PFSK-1 (cell line): ENCODE measurements around the gene MYH14.

Experiments
- FOXP2 ChIP-seq: optimal IDR thresholded peaks from 2 replicates; pipeline ENCODE3; 2011; ENCODE audit warnings: borderline replicate concordance, control low read depth, inconsistent platforms; ENCODE audit not compliant: insufficient read depth; ENCODE audit errors: extremely low read length, extremely low read depth
- POLR2AphosphoS5 ChIP-seq: IDR thresholded peaks from 2 replicates; pipeline ENCODE4 v1.6.1; 2012; ENCODE audit warnings: low read depth, mild to moderate bottlenecking, control low read depth, low read length, moderate library complexity
- REST ChIP-seq, 2 experiments: IDR thresholded peaks; 2 replicates each; pipeline versions ENCODE4 v1.6.1 to v1.8.0; 2011 to 2012; ENCODE audit warnings: low read depth in 2 of 2, low read length in 2 of 2, control low read depth in 1 of 2, inconsistent platforms in 1 of 2, mild to moderate bottlenecking in 1 of 2, moderate library complexity in 1 of 2; ENCODE audit not compliant: insufficient read depth in 1 of 2
- SIN3A ChIP-seq: IDR thresholded peaks from 2 replicates; pipeline ENCODE4 v1.6.1; 2012; ENCODE audit warnings: mild to moderate bottlenecking, low read length, moderate library complexity, borderline replicate concordance; ENCODE audit not compliant: insufficient read depth
- TAF1 ChIP-seq: IDR thresholded peaks from 2 replicates; pipeline ENCODE4 v1.6.1; 2012; ENCODE audit warnings: low read length, control low read depth, borderline replicate concordance; ENCODE audit not compliant: insufficient read depth

The MYH14 gene

GRCh38 chr19:50269653-50270052, 66.2 kb downstream of the MYH14 start:
- TF ChIP-seq SIN3A (no peak), REST (IDR thresholded peaks at IDR 0.05; ENCODE audit: insufficient read depth in 1 of 2, low read depth in 2 of 2, low read length in 2 of 2) (no peak), POLR2AphosphoS5 (no peak), FOXP2 (no peak), TAF1 (no peak)

GRCh38 chr19:50272263-50272897, 69.0 kb downstream of the MYH14 start:
- TF ChIP-seq FOXP2 (no peak), TAF1 (no peak), POLR2AphosphoS5 (no peak), REST (IDR thresholded peaks at IDR 0.05; ENCODE audit: insufficient read depth in 1 of 2, low read depth in 2 of 2, low read length in 2 of 2) (no peak), SIN3A (no peak)

GRCh38 chr19:50273821-50274220, 70.4 kb downstream of the MYH14 start:
- TF ChIP-seq SIN3A = no peak
- no peak for TF ChIP-seq TAF1
- no peak for TF ChIP-seq REST (IDR thresholded peaks at IDR 0.05; ENCODE audit: insufficient read depth in 1 of 2, low read depth in 2 of 2, low read length in 2 of 2)
- no peak for TF ChIP-seq FOXP2
- no peak for TF ChIP-seq POLR2AphosphoS5

GRCh38 chr19:50275577-50276368, 72.4 kb downstream of the MYH14 start:
- TF ChIP-seq SIN3A (no peak), POLR2AphosphoS5 (no peak), REST (IDR thresholded peaks at IDR 0.05; ENCODE audit: insufficient read depth in 1 of 2, low read depth in 2 of 2, low read length in 2 of 2) (no peak), FOXP2 (no peak), TAF1 (no peak)
